GM23338 (cell line): ENCODE data around the gene SMARCA5. TPM values are rescaled to one million over a fixed set of nuclear protein-coding genes. Genes with fewer than 3 reads are reported as not detected.

Experiments
- ATAC-seq: fragments of 200-7000 bp; cut with Tn5 transposase; 3 replicates; pipeline ENCODE4 v1.9.1; 2020
- DNase-seq: peaks from one replicate; pipeline ENCODE4 v3.0.0-alpha.2; 2015; ENCODE audit warnings: low spot score
- H2AFZ ChIP-seq: fragments of 200-600 bp; sonication (generic); 2 replicates; pipeline ENCODE4 v1.8.0; 2016; ENCODE audit warnings: antibody characterized with exemption, mild to moderate bottlenecking, moderate library complexity
- H3F3A ChIP-seq: fragments of 200-600 bp; sonication (generic); replicated peaks from 2 replicates; pipeline ENCODE4 v1.8.0; 2017; ENCODE audit warnings: antibody characterized with exemption, mixed run types, low read depth
- H3K27ac ChIP-seq: fragments of 200-600 bp; sonication (generic); 2 replicates; pipeline ENCODE4 v1.6.1; 2016; ENCODE audit warnings: low read depth
- H3K27me3 ChIP-seq: fragments of 200-600 bp; sonication (generic); 2 replicates; pipeline ENCODE4 v1.8.0; 2016; ENCODE audit warnings: mild to moderate bottlenecking, mixed run types, moderate library complexity; ENCODE audit not compliant: insufficient read depth
- H3K36me3 ChIP-seq: fragments of 200-600 bp; sonication (generic); 2 replicates; pipeline ENCODE4 v1.8.0; 2016; ENCODE audit warnings: mild to moderate bottlenecking; ENCODE audit not compliant: insufficient read depth
- H3K4me1 ChIP-seq: fragments of 200-600 bp; sonication (generic); 2 replicates; pipeline ENCODE4 v1.8.0; 2016; ENCODE audit warnings: mild to moderate bottlenecking, moderate library complexity; ENCODE audit not compliant: insufficient read depth
- H3K4me2 ChIP-seq: fragments of 200-600 bp; sonication (generic); 2 replicates; pipeline ENCODE4 v1.7.1; 2017; ENCODE audit warnings: mixed run types
- H3K4me3 ChIP-seq: fragments of 200-600 bp; sonication (generic); 2 replicates; pipeline ENCODE4 v1.6.1; 2016; ENCODE audit warnings: mixed run types
- H3K79me2 ChIP-seq: fragments of 200-600 bp; sonication (generic); replicated peaks from 2 replicates; pipeline ENCODE4 v1.8.0; 2017; ENCODE audit warnings: mild to moderate bottlenecking; ENCODE audit not compliant: insufficient read depth
- H3K9me2 ChIP-seq: fragments of 200-600 bp; sonication (generic); 2 replicates; pipeline ENCODE4 v1.8.0; 2017; ENCODE audit not compliant: insufficient read depth
- H4K20me1 ChIP-seq: fragments of 200-600 bp; sonication (generic); replicated peaks from 2 replicates; pipeline ENCODE4 v1.8.0; 2017; ENCODE audit warnings: mild to moderate bottlenecking; ENCODE audit not compliant: insufficient read depth
- H3K27ac Mint-ChIP-seq: 2 replicates; pipeline ENCODE4 v1.8.0; 2020; ENCODE audit warnings: inconsistent platforms, mild to moderate bottlenecking, moderate library complexity, mixed read lengths
- H3K27me3 Mint-ChIP-seq: 3 replicates; pipeline ENCODE4 v1.8.0; 2022; ENCODE audit warnings: low read depth, mild to moderate bottlenecking, moderate library complexity, mixed read lengths, inconsistent platforms; ENCODE audit not compliant: insufficient read depth, poor library complexity
- H3K36me3 Mint-ChIP-seq: 3 replicates; pipeline ENCODE4 v1.8.0; 2021; ENCODE audit warnings: low read depth, mild to moderate bottlenecking, inconsistent platforms, moderate library complexity, mixed read lengths
- H3K4me1 Mint-ChIP-seq: 3 replicates; pipeline ENCODE4 v1.8.0; 2020; ENCODE audit warnings: mild to moderate bottlenecking, inconsistent platforms, mixed read lengths
- H3K4me3 Mint-ChIP-seq: 3 replicates; pipeline ENCODE4 v1.8.0; 2021; ENCODE audit warnings: moderate library complexity, mild to moderate bottlenecking, inconsistent platforms, mixed read lengths
- H3K9me3 Mint-ChIP-seq: 3 replicates; pipeline ENCODE4 v1.8.0; 2020; ENCODE audit warnings: moderate library complexity, mild to moderate bottlenecking, inconsistent platforms, mixed read lengths
- CREB1 ChIP-seq: fragments of 250-450 bp; sonication (Bioruptor Pico); IDR thresholded peaks from 2 replicates; pipeline ENCODE4 v1.5.0; 2020; ENCODE audit warnings: low read depth, mild to moderate bottlenecking, moderate library complexity
- EZH2 ChIP-seq: fragments of 200-600 bp; sonication (generic); IDR thresholded peaks from one replicate; pipeline ENCODE4 v1.8.0; 2017; ENCODE audit warnings: antibody characterized with exemption, mild to moderate bottlenecking, low read depth; ENCODE audit not compliant: unreplicated experiment
- EZH2phosphoT487 ChIP-seq: fragments of 200-600 bp; sonication (generic); IDR thresholded peaks from one replicate; pipeline ENCODE4 v1.8.1; 2018; ENCODE audit warnings: antibody characterized with exemption; ENCODE audit not compliant: unreplicated experiment
- JUNB ChIP-seq: IDR thresholded peaks from one replicate; pipeline ENCODE4 v1.6.1; 2016; ENCODE audit warnings: antibody characterized with exemption; ENCODE audit not compliant: unreplicated experiment
- NANOG ChIP-seq: IDR thresholded peaks from 2 replicates; pipeline ENCODE4 v1.6.1; 2016; ENCODE audit warnings: antibody characterized with exemption, borderline replicate concordance
- POLR2AphosphoS5 ChIP-seq: IDR thresholded peaks from 2 replicates; pipeline ENCODE4 v1.6.1; 2016; ENCODE audit warnings: antibody characterized with exemption, low read depth
- STAT1 ChIP-seq: IDR thresholded peaks from one replicate; pipeline ENCODE4 v1.6.1; 2016; ENCODE audit warnings: antibody characterized with exemption; ENCODE audit not compliant: unreplicated experiment
- ZNF114 ChIP-seq: fragments of 250-450 bp; sonication (Bioruptor Pico); IDR thresholded peaks from 2 replicates; pipeline ENCODE4 v1.5.0; 2020; ENCODE audit warnings: mild to moderate bottlenecking, moderate library complexity
- ZNF331 ChIP-seq: fragments of 250-450 bp; sonication (Bioruptor Pico); IDR thresholded peaks from 2 replicates; pipeline ENCODE4 v1.5.0; 2020; ENCODE audit warnings: low read depth, mild to moderate bottlenecking, moderate library complexity
- polyA plus RNA-seq: library from polyadenylated mRNA; unstranded; fragments of >200 nt; fragmentation: Nextera tagmentation; extraction: Ambion mirVana; gene quantifications from 2 replicates; pipeline ENCODE4 v1.2.1, GENCODE V29; 2016
- total RNA-seq: library from RNA; depleted of rRNA; stranded (reverse); fragments of >200 nt; shearing (Covaris generic); gene quantifications from 2 replicates; pipeline ENCODE4 v1.2.3, GENCODE V29; 2014
- TF ChIP-seq, protein P1 (sequence below): fragments of 250-450 bp; sonication (Bioruptor Pico); IDR thresholded peaks from 2 replicates; pipeline ENCODE4 v1.5.0; 2020; ENCODE audit warnings: mild to moderate bottlenecking, moderate library complexity
- TF ChIP-seq, protein P2 (sequence below): IDR thresholded peaks from 2 replicates; pipeline ENCODE4 v1.6.1; 2016; ENCODE audit warnings: antibody characterized with exemption
- TF ChIP-seq, protein P3 (sequence below), 2 experiments: fragments of 200-600 bp in 1 of 2; sonication (generic) in 1 of 2; conservative IDR thresholded peaks; 2 replicates each; pipeline versions ENCODE4 v1.5.1 to v1.6.1; 2016 to 2017; ENCODE audit warnings: antibody characterized with exemption in 2 of 2, low read depth in 2 of 2, mild to moderate bottlenecking in 2 of 2, moderate library complexity in 1 of 2
- TF ChIP-seq, protein P4 (sequence below): IDR thresholded peaks from one replicate; pipeline ENCODE4 v1.6.1; 2018; ENCODE audit warnings: antibody characterized with exemption; ENCODE audit not compliant: unreplicated experiment

The SMARCA5 gene
- total and polyA plus RNA-seq, 2 experiments from 2014 or later, result 101 to 103 TPM

DNA sequence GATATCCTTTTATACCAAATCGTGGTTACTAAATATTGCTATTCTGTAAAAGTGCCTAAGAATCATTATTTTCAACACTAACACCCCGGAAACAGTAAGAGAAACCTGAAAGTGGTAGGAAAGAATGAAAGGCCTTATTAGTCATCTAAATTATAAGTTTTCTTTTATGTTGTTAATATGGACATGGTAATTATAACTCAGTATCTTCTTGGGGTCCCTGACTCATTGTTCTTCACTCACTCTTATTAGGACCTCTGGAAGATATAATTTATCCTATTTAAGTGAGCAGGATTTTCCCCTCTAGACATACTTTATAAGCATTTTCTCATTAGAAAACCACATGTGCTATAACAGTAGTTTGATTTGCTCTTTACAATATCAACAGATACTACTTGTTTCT lies 51.0 kb downstream of the SMARCA5 start:
- ATAC-seq, result no peak
- peaks cover 9% of the 10 kb centered on the region for H3K27me3 Mint-ChIP-seq

More for the DNA sequence above, 51.0 kb downstream of the SMARCA5 start:
- H2AFZ ChIP-seq, result no peak overlapping the region
- Mint-ChIP-seq H3K9me3 (peaks cover 5% of the 10 kb centered on the region; the same call in 1 of the 3 replicates), H3K4me3 (no peak overlapping the region), H3K36me3 (0 out of 3 replicates have a peak, but pooled peaks cover 3% of the 10 kb centered on the region), H3K4me1 (peaks cover 2% of the 10 kb centered on the region; the same call in 1 of the 3 replicates), H3K27ac (no peak overlapping the region)
- no peaks in the 10 kb centered on the region for H3F3A ChIP-seq
- TF ChIP-seq CREB1 (CRISPR knock-in tag) (no peak), ZNF114 (CRISPR knock-in tag) (no peak), ZNF331 (CRISPR knock-in tag) (no peak), EZH2phosphoT487 (no peak), JUNB (no peak), EZH2 (no peak), STAT1 (no peak), POLR2AphosphoS5 (no peak), NANOG (no peak)
- TF ChIP-seq, protein P1, sequence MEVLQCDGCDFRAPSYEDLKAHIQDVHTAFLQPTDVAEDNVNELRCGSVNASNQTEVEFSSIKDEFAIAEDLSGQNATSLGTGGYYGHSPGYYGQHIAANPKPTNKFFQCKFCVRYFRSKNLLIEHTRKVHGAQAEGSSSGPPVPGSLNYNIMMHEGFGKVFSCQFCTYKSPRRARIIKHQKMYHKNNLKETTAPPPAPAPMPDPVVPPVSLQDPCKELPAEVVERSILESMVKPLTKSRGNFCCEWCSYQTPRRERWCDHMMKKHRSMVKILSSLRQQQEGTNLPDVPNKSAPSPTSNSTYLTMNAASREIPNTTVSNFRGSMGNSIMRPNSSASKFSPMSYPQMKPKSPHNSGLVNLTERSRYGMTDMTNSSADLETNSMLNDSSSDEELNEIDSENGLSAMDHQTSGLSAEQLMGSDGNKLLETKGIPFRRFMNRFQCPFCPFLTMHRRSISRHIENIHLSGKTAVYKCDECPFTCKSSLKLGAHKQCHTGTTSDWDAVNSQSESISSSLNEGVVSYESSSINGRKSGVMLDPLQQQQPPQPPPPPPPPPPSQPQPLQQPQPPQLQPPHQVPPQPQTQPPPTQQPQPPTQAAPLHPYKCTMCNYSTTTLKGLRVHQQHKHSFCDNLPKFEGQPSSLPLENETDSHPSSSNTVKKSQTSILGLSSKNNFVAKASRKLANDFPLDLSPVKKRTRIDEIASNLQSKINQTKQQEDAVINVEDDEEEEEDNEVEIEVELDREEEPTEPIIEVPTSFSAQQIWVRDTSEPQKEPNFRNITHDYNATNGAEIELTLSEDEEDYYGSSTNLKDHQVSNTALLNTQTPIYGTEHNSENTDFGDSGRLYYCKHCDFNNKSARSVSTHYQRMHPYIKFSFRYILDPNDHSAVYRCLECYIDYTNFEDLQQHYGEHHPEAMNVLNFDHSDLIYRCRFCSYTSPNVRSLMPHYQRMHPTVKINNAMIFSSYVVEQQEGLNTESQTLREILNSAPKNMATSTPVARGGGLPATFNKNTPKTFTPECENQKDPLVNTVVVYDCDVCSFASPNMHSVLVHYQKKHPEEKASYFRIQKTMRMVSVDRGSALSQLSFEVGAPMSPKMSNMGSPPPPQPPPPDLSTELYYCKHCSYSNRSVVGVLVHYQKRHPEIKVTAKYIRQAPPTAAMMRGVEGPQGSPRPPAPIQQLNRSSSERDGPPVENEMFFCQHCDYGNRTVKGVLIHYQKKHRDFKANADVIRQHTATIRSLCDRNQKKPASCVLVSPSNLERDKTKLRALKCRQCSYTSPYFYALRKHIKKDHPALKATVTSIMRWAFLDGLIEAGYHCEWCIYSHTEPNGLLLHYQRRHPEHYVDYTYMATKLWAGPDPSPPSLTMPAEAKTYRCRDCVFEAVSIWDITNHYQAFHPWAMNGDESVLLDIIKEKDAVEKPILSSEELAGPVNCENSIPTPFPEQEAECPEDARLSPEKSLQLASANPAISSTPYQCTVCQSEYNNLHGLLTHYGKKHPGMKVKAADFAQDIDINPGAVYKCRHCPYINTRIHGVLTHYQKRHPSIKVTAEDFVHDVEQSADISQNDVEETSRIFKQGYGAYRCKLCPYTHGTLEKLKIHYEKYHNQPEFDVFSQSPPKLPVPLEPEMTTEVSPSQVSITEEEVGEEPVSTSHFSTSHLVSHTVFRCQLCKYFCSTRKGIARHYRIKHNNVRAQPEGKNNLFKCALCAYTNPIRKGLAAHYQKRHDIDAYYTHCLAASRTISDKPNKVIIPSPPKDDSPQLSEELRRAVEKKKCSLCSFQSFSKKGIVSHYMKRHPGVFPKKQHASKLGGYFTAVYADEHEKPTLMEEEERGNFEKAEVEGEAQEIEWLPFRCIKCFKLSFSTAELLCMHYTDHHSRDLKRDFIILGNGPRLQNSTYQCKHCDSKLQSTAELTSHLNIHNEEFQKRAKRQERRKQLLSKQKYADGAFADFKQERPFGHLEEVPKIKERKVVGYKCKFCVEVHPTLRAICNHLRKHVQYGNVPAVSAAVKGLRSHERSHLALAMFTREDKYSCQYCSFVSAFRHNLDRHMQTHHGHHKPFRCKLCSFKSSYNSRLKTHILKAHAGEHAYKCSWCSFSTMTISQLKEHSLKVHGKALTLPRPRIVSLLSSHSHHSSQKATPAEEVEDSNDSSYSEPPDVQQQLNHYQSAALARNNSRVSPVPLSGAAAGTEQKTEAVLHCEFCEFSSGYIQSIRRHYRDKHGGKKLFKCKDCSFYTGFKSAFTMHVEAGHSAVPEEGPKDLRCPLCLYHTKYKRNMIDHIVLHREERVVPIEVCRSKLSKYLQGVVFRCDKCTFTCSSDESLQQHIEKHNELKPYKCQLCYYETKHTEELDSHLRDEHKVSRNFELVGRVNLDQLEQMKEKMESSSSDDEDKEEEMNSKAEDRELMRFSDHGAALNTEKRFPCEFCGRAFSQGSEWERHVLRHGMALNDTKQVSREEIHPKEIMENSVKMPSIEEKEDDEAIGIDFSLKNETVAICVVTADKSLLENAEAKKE (CRISPR knock-in tag), result no peak
- TF ChIP-seq, protein P2, sequence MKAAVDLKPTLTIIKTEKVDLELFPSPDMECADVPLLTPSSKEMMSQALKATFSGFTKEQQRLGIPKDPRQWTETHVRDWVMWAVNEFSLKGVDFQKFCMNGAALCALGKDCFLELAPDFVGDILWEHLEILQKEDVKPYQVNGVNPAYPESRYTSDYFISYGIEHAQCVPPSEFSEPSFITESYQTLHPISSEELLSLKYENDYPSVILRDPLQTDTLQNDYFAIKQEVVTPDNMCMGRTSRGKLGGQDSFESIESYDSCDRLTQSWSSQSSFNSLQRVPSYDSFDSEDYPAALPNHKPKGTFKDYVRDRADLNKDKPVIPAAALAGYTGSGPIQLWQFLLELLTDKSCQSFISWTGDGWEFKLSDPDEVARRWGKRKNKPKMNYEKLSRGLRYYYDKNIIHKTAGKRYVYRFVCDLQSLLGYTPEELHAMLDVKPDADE, result no peak
- TF ChIP-seq, protein P3, sequence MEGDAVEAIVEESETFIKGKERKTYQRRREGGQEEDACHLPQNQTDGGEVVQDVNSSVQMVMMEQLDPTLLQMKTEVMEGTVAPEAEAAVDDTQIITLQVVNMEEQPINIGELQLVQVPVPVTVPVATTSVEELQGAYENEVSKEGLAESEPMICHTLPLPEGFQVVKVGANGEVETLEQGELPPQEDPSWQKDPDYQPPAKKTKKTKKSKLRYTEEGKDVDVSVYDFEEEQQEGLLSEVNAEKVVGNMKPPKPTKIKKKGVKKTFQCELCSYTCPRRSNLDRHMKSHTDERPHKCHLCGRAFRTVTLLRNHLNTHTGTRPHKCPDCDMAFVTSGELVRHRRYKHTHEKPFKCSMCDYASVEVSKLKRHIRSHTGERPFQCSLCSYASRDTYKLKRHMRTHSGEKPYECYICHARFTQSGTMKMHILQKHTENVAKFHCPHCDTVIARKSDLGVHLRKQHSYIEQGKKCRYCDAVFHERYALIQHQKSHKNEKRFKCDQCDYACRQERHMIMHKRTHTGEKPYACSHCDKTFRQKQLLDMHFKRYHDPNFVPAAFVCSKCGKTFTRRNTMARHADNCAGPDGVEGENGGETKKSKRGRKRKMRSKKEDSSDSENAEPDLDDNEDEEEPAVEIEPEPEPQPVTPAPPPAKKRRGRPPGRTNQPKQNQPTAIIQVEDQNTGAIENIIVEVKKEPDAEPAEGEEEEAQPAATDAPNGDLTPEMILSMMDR (conservative IDR thresholded peaks at IDR 0.05; ENCODE audit: low read depth in 2 of 2), result no peak
- TF ChIP-seq, protein P4, sequence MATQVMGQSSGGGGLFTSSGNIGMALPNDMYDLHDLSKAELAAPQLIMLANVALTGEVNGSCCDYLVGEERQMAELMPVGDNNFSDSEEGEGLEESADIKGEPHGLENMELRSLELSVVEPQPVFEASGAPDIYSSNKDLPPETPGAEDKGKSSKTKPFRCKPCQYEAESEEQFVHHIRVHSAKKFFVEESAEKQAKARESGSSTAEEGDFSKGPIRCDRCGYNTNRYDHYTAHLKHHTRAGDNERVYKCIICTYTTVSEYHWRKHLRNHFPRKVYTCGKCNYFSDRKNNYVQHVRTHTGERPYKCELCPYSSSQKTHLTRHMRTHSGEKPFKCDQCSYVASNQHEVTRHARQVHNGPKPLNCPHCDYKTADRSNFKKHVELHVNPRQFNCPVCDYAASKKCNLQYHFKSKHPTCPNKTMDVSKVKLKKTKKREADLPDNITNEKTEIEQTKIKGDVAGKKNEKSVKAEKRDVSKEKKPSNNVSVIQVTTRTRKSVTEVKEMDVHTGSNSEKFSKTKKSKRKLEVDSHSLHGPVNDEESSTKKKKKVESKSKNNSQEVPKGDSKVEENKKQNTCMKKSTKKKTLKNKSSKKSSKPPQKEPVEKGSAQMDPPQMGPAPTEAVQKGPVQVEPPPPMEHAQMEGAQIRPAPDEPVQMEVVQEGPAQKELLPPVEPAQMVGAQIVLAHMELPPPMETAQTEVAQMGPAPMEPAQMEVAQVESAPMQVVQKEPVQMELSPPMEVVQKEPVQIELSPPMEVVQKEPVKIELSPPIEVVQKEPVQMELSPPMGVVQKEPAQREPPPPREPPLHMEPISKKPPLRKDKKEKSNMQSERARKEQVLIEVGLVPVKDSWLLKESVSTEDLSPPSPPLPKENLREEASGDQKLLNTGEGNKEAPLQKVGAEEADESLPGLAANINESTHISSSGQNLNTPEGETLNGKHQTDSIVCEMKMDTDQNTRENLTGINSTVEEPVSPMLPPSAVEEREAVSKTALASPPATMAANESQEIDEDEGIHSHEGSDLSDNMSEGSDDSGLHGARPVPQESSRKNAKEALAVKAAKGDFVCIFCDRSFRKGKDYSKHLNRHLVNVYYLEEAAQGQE, result no peak
- no peak overlapping the region for H3K4me3 ChIP-seq
- no peak overlapping the region for H3K27ac ChIP-seq
- H3K36me3 ChIP-seq, result no peaks in the 10 kb centered on the region
- H3K79me2 ChIP-seq, result no peaks in the 10 kb centered on the region
- no peak overlapping the region for H3K4me2 ChIP-seq
- H3K9me2 ChIP-seq, result no peaks in the 10 kb centered on the region
- H3K4me1 ChIP-seq, result no peaks in the 10 kb centered on the region
- no peaks in the 10 kb centered on the region; the same call in 1 of the 2 replicates for H4K20me1 ChIP-seq
- 0 out of 2 replicates have a peak, but pooled peaks cover 3% of the 10 kb centered on the region for H3K27me3 ChIP-seq
- no peak for DNase-seq
